HepG2 (cell line): Measurements from ENCODE around the gene DCUN1D3. TPM values are rescaled to one million over a fixed set of nuclear protein-coding genes. Genes with fewer than 3 reads are reported as not detected.
A peak's percentile ranks its signal among the peaks of the same experiment; 100 is the strongest.

Source experiments
- BCL3 ChIP-seq: sonication (generic); formaldehyde crosslinking; IDR thresholded peaks from 2 replicates; pipeline ENCODE4 v1.5.1; 2020; ENCODE audit warnings: mild to moderate bottlenecking, missing genetic modification reagents, moderate library complexity
- FOXC1 ChIP-seq: sonication (generic); formaldehyde crosslinking; IDR thresholded peaks from 2 replicates; pipeline ENCODE4 v1.8.0; 2022; ENCODE audit warnings: mild to moderate bottlenecking, missing genetic modification reagents, borderline replicate concordance
- HOXD1 ChIP-seq: sonication (generic); formaldehyde crosslinking; IDR thresholded peaks from 2 replicates; pipeline ENCODE4 v1.5.0; 2020; ENCODE audit warnings: missing genetic modification reagents
- MAFK ChIP-seq, 2 experiments: IDR thresholded peaks in 1 of 2; conservative IDR thresholded peaks in 1 of 2; 2 replicates each; pipeline ENCODE4 v1.6.1; 2011; ENCODE audit warnings: improper control_type of control experiment in 2 of 2, low read length in 2 of 2
- MLX ChIP-seq: IDR thresholded peaks from 2 replicates; pipeline ENCODE4 v1.6.1; 2016
- MTA1 ChIP-seq: sonication (generic); formaldehyde crosslinking; IDR thresholded peaks from 2 replicates; pipeline ENCODE4 v1.4.0; 2020; ENCODE audit warnings: missing genetic modification reagents, mild to moderate bottlenecking, borderline replicate concordance
- PHF8 ChIP-seq: sonication (generic); formaldehyde crosslinking; IDR thresholded peaks from 2 replicates; pipeline ENCODE4 v1.5.0; 2020; ENCODE audit warnings: missing genetic modification reagents
- SMAD3 ChIP-seq: sonication (generic); formaldehyde crosslinking; IDR thresholded peaks from 2 replicates; pipeline ENCODE4 v1.4.0; 2020; ENCODE audit warnings: missing genetic modification reagents
- SP140L ChIP-seq: sonication (generic); formaldehyde crosslinking; IDR thresholded peaks from 2 replicates; pipeline ENCODE4 v1.4.0; 2020; ENCODE audit warnings: missing genetic modification reagents, borderline replicate concordance
- U2AF2 ChIP-seq: fragments of 200-400 bp; formaldehyde crosslinking; IDR thresholded peaks from 2 replicates; pipeline ENCODE4 v1.6.1; 2017; ENCODE audit warnings: low read depth, mild to moderate bottlenecking, low read length
- ZBTB14 ChIP-seq: sonication (generic); formaldehyde crosslinking; IDR thresholded peaks from 2 replicates; pipeline ENCODE4 v1.4.0; 2020; ENCODE audit warnings: missing genetic modification reagents
- ZNF276 ChIP-seq: sonication (generic); formaldehyde crosslinking; IDR thresholded peaks from 2 replicates; pipeline ENCODE4 v1.4.0; 2020; ENCODE audit warnings: mild to moderate bottlenecking, low read depth, missing genetic modification reagents
- ZNF501 ChIP-seq: sonication (generic); formaldehyde crosslinking; IDR thresholded peaks from 2 replicates; pipeline ENCODE4 v1.5.1; 2020; ENCODE audit warnings: mild to moderate bottlenecking, moderate library complexity, missing genetic modification reagents
- ZNF564 ChIP-seq: sonication (generic); formaldehyde crosslinking; IDR thresholded peaks from 2 replicates; pipeline ENCODE4 v1.8.1; 2023; ENCODE audit warnings: mild to moderate bottlenecking, missing genetic modification reagents
- ZNF672 ChIP-seq: sonication (generic); formaldehyde crosslinking; IDR thresholded peaks from 2 replicates; pipeline ENCODE4 v1.8.1; 2022; ENCODE audit warnings: missing genetic modification reagents
- ZNF687 ChIP-seq: sonication (generic); formaldehyde crosslinking; IDR thresholded peaks from 2 replicates; pipeline ENCODE4 v1.5.1; 2020; ENCODE audit warnings: mild to moderate bottlenecking, missing genetic modification reagents, moderate library complexity
- ZUFSP ChIP-seq: sonication (generic); formaldehyde crosslinking; IDR thresholded peaks from 2 replicates; pipeline ENCODE4 v1.9.0; 2021; ENCODE audit warnings: missing genetic modification reagents, mild to moderate bottlenecking, borderline replicate concordance
- polyA plus RNA-seq, 8 experiments: library from polyadenylated mRNA; depleted of rRNA in 3 of 8; stranded (reverse) in 7 of 8; unstranded in 1 of 8; fragments of >200 nt; fragmentation: Illumina TruSeq in 4 of 8; extraction: Trizol in 4 of 8; gene quantifications; 2 replicates each; pipeline versions ENCODE4 v1.2.1 to v1.2.3, GENCODE V29; 2011 to 2016; ENCODE audit warnings: low read depth in 4 of 8, missing spikeins in 1 of 8, mixed read lengths in 1 of 8; ENCODE audit not compliant: insufficient read depth in 1 of 8
- total RNA-seq, 5 experiments: library from RNA; depleted of rRNA; stranded (reverse); fragments of >200 nt; fragmentation: Illumina TruSeq; extraction: Trizol; gene quantifications; 2 replicates each; pipeline ENCODE4 v1.2.3, GENCODE V29; 2016; ENCODE audit warnings: low read depth in 1 of 5

The DCUN1D3 gene
- total and polyA plus RNA-seq, 2 of the 13 experiments (the other 11 are each of a cell fraction or from before 2014, with no cell fraction given), result 5.0 to 19.3 TPM

- TF ChIP-seq HOXD1 (CRISPR knock-in tag) (peak; percentile 68), ZNF687 (CRISPR knock-in tag) (peak; percentile 99), MAFK (conservative IDR thresholded peaks at IDR 0.05 in 1 of 2, IDR thresholded peaks at IDR 0.05 in 1 of 2; ENCODE audit: low read length in 2 of 2) (no peak), MTA1 (CRISPR knock-in tag) (peak; percentile 83), BCL3 (peak; percentile 67; the same call in 1 of the 2 replicates), SP140L (CRISPR knock-in tag) (peak; percentile 89), ZNF564 (peak; percentile 94; the same call in 1 of the 2 replicates), ZUFSP (CRISPR knock-in tag) (no peak; the same call in 1 of the 2 replicates), FOXC1 (CRISPR knock-in tag) (peak; percentile 84), U2AF2 (0 out of 2 replicates have a peak, but pooled peaks have one; percentile 23), PHF8 (CRISPR knock-in tag) (peak; percentile 100), MLX (CRISPR knock-in tag) (no peak), SMAD3 (CRISPR knock-in tag) (peak; percentile 98), ZBTB14 (CRISPR knock-in tag) (no peak; the same call in none of the 2 replicates), ZNF672 (CRISPR knock-in tag) (no peak), ZNF501 (peak; percentile 98), ZNF276 (CRISPR knock-in tag) (peak; percentile 44; the same call in 1 of the 2 replicates)
These were observed 93.7 kb downstream of the DCUN1D3 start, which contains the start of the genes ERI2 and REXO5 (continued) for GRCh38 chr16:20806168-20807050.
